ENCODE data around the gene EXOSC5. TPM values are rescaled to one million over a fixed set of nuclear protein-coding genes. Genes with fewer than 3 reads are reported as not detected.
A peak's percentile ranks its signal among the peaks of the same experiment; 100 is the strongest.

Gene EXOSC5
- total and polyA plus RNA-seq, 2 of the 13 experiments (the other 11 are each of a cell fraction or from before 2014, with no cell fraction given) = 24.1 to 26.5 TPM

- no peak for TF ChIP-seq ZFP82 (CRISPR knock-in tag; IDR thresholded peaks at IDR 0.05; ENCODE audit: borderline replicate concordance)
- no peak for TF ChIP-seq ZBTB46 (CRISPR knock-in tag; IDR thresholded peaks at IDR 0.05; ENCODE audit: borderline replicate concordance)
- no peak for TF ChIP-seq DDIT3 (CRISPR knock-in tag; IDR thresholded peaks at IDR 0.05)
- no peak for TF ChIP-seq ZNF138 (CRISPR knock-in tag; IDR thresholded peaks at IDR 0.05; ENCODE audit: low read depth)
- TF ChIP-seq ZNF768 (CRISPR knock-in tag; IDR thresholded peaks at IDR 0.05) = peak; percentile 44; the same call in 1 of the 2 replicates
- no peak; the same call in 1 of the 2 replicates for TF ChIP-seq MED1 (CRISPR knock-in tag; IDR thresholded peaks at IDR 0.05)
- no peak for TF ChIP-seq PRPF4 (IDR thresholded peaks at IDR 0.05; ENCODE audit: low read depth, low read length, poor library complexity, severe bottlenecking)
- TF ChIP-seq ADNP (CRISPR knock-in tag; IDR thresholded peaks at IDR 0.05) = 0 out of 2 replicates have a peak, but pooled peaks have one; percentile 45
- no peak for TF ChIP-seq ZBTB21 (CRISPR knock-in tag; IDR thresholded peaks at IDR 0.05)
- no peak for TF ChIP-seq ZNF318 (CRISPR knock-in tag; IDR thresholded peaks at IDR 0.05)
- TF ChIP-seq ZNF709 (CRISPR knock-in tag; IDR thresholded peaks at IDR 0.05) = 0 out of 2 replicates have a peak, but pooled peaks have one; percentile 40
- TF ChIP-seq PAF1 (CRISPR knock-in tag; IDR thresholded peaks at IDR 0.05) = no peak
- TF ChIP-seq ZNF713 (CRISPR knock-in tag; IDR thresholded peaks at IDR 0.05) = no peak
- no peak for TF ChIP-seq ZNF24 (IDR thresholded peaks at IDR 0.05)
- TF ChIP-seq BCLAF1 (IDR thresholded peaks at IDR 0.05) = no peak
These were observed 44.3 kb downstream of the EXOSC5 start (continued) for GRCh38 chr19:41352609-41353465.
